Ishikawa (cell line): ENCODE results near the gene CADM2.

Experiments used
- EGR1 ChIP-seq: IDR thresholded peaks from 2 replicates; pipeline ENCODE4 v1.6.1; 2012
- TAF1 ChIP-seq: IDR thresholded peaks from 2 replicates; pipeline ENCODE4 v1.6.1; 2012; ENCODE audit warnings: low read depth, mild to moderate bottlenecking
- TCF12 ChIP-seq: IDR thresholded peaks from 2 replicates; pipeline ENCODE4 v1.6.1; 2012; ENCODE audit warnings: low read depth
- TF ChIP-seq, protein P1 (sequence below): IDR thresholded peaks from 2 replicates; pipeline ENCODE4 v1.6.1; 2012
- TF ChIP-seq, protein P2 (sequence below): IDR thresholded peaks from 2 replicates; pipeline ENCODE4 v1.6.1; 2012; ENCODE audit warnings: low read depth, mild to moderate bottlenecking

DNA sequence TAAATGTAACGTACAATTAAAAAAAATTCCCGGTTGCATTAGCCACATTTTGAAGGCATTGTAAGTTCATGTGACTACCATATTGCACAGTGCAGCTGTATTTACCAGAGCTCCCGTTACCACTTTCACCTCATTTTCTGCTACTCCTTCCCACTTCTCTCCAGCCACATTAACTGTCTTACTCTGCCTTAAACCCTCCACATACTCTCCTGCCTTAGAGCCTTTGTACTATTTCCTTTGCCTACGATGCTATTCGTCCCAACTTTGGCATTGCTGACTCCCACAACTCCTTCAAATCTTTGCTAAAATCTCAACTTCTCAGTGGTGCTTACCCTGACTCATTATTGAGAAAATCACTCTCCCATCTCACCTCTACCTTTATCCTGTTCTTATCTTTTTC lies 115.2 kb downstream of the CADM2 start:
- TF ChIP-seq TCF12 (no peak), EGR1 (no peak), TAF1 (no peak)
- TF ChIP-seq, protein P1, sequence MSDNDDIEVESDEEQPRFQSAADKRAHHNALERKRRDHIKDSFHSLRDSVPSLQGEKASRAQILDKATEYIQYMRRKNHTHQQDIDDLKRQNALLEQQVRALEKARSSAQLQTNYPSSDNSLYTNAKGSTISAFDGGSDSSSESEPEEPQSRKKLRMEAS = no peak
- TF ChIP-seq, protein P2, sequence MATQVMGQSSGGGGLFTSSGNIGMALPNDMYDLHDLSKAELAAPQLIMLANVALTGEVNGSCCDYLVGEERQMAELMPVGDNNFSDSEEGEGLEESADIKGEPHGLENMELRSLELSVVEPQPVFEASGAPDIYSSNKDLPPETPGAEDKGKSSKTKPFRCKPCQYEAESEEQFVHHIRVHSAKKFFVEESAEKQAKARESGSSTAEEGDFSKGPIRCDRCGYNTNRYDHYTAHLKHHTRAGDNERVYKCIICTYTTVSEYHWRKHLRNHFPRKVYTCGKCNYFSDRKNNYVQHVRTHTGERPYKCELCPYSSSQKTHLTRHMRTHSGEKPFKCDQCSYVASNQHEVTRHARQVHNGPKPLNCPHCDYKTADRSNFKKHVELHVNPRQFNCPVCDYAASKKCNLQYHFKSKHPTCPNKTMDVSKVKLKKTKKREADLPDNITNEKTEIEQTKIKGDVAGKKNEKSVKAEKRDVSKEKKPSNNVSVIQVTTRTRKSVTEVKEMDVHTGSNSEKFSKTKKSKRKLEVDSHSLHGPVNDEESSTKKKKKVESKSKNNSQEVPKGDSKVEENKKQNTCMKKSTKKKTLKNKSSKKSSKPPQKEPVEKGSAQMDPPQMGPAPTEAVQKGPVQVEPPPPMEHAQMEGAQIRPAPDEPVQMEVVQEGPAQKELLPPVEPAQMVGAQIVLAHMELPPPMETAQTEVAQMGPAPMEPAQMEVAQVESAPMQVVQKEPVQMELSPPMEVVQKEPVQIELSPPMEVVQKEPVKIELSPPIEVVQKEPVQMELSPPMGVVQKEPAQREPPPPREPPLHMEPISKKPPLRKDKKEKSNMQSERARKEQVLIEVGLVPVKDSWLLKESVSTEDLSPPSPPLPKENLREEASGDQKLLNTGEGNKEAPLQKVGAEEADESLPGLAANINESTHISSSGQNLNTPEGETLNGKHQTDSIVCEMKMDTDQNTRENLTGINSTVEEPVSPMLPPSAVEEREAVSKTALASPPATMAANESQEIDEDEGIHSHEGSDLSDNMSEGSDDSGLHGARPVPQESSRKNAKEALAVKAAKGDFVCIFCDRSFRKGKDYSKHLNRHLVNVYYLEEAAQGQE = no peak
